H9 (cell line): ENCODE data around the gene SCN1A. TPM values are rescaled to one million over a fixed set of nuclear protein-coding genes. Genes with fewer than 3 reads are reported as not detected.

Experiments used
- DNase-seq: peaks from one replicate; pipeline ENCODE4 v3.0.0-alpha.2; 2017
- H2AFZ ChIP-seq: one replicate; pipeline ENCODE4 v1.6.1; 2013; ENCODE audit warnings: mild to moderate bottlenecking, low read length, control low read depth, moderate library complexity
- H2AK5ac ChIP-seq: 2 replicates; pipeline ENCODE4 v1.6.1; 2013; ENCODE audit warnings: low read length, control low read depth, mixed read lengths; ENCODE audit not compliant: insufficient read length
- H2BK120ac ChIP-seq: one replicate; pipeline ENCODE4 v1.6.1; 2013; ENCODE audit warnings: low read depth, mild to moderate bottlenecking, low read length, control low read depth, inconsistent platforms; ENCODE audit not compliant: poor library complexity, severe bottlenecking
- H2BK12ac ChIP-seq: 2 replicates; pipeline ENCODE4 v1.6.1; 2013; ENCODE audit warnings: low read length, control low read depth, mixed read lengths, low read depth; ENCODE audit not compliant: insufficient read length
- H2BK15ac ChIP-seq: 2 replicates; pipeline ENCODE4 v1.6.1; 2013; ENCODE audit warnings: low read depth, low read length, control low read depth
- H2BK20ac ChIP-seq: one replicate; pipeline ENCODE4 v1.6.1; 2013; ENCODE audit warnings: low read depth, mild to moderate bottlenecking, low read length, control low read depth, inconsistent platforms; ENCODE audit not compliant: poor library complexity, severe bottlenecking
- H2BK5ac ChIP-seq: 2 replicates; pipeline ENCODE4 v1.6.1; 2013; ENCODE audit warnings: low read length, control low read depth, mixed read lengths; ENCODE audit not compliant: insufficient read length
- H3K14ac ChIP-seq: 2 replicates; pipeline ENCODE4 v1.6.1; 2013; ENCODE audit warnings: low read length, control low read depth; ENCODE audit not compliant: insufficient read depth
- H3K18ac ChIP-seq: 2 replicates; pipeline ENCODE4 v1.6.1; 2013; ENCODE audit warnings: low read depth, mild to moderate bottlenecking, mixed read lengths, low read length, control low read depth; ENCODE audit not compliant: insufficient read length
- H3K23ac ChIP-seq: 2 replicates; pipeline ENCODE4 v1.6.1; 2013; ENCODE audit warnings: low read length, control low read depth, mixed read lengths, low read depth; ENCODE audit not compliant: insufficient read length
- H3K23me2 ChIP-seq: 2 replicates; pipeline ENCODE4 v1.6.1; 2013; ENCODE audit warnings: low read depth, mild to moderate bottlenecking, mixed read lengths, low read length, control low read depth; ENCODE audit not compliant: insufficient read length, poor library complexity, severe bottlenecking
- H3K27ac ChIP-seq: 2 replicates; pipeline ENCODE4 v1.5.1; 2013; ENCODE audit warnings: low read length, control low read depth, mixed read lengths, low read depth; ENCODE audit not compliant: insufficient read length
- H3K27me3 ChIP-seq: 2 replicates; pipeline ENCODE4 v1.6.1; 2013; ENCODE audit warnings: low read length, control low read depth, inconsistent platforms; ENCODE audit not compliant: insufficient read depth
- H3K4ac ChIP-seq: 2 replicates; pipeline ENCODE4 v1.6.1; 2013; ENCODE audit warnings: low read depth, mild to moderate bottlenecking, control low read depth, inconsistent platforms, low read length, moderate library complexity
- H3K4me1 ChIP-seq: 2 replicates; pipeline ENCODE4 v1.6.1; 2013; ENCODE audit warnings: low read length, control low read depth, inconsistent platforms; ENCODE audit not compliant: insufficient read depth
- H3K4me2 ChIP-seq: 2 replicates; pipeline ENCODE4 v1.6.1; 2013; ENCODE audit warnings: low read length, control low read depth, mixed read lengths; ENCODE audit not compliant: insufficient read length, insufficient read depth
- H3K56ac ChIP-seq: 2 replicates; pipeline ENCODE4 v1.6.1; 2013; ENCODE audit warnings: low read depth, mild to moderate bottlenecking, mixed read lengths, low read length, control low read depth; ENCODE audit not compliant: insufficient read length
- H3K79me1 ChIP-seq: 2 replicates; pipeline ENCODE4 v1.6.1; 2013; ENCODE audit warnings: low read depth, mild to moderate bottlenecking, moderate library complexity, low read length, control low read depth, inconsistent platforms; ENCODE audit not compliant: insufficient read depth, poor library complexity, severe bottlenecking
- H3K79me2 ChIP-seq: 2 replicates; pipeline ENCODE4 v1.6.1; 2013; ENCODE audit warnings: low read length, control low read depth, inconsistent platforms; ENCODE audit not compliant: insufficient read depth
- H3K9ac ChIP-seq: 2 replicates; pipeline ENCODE4 v1.6.1; 2013; ENCODE audit warnings: low read length, control low read depth, mixed read lengths; ENCODE audit not compliant: insufficient read length; ENCODE audit errors: extremely low read depth
- H3K9me3 ChIP-seq: one replicate; pipeline ENCODE4 v1.6.1; 2013; ENCODE audit warnings: low read depth, low read length, inconsistent platforms; ENCODE audit not compliant: control insufficient read depth
- H3T11ph ChIP-seq: one replicate; pipeline ENCODE4 v1.6.1; 2013; ENCODE audit warnings: mild to moderate bottlenecking, low read length, control low read depth, inconsistent platforms
- H4K20me1 ChIP-seq: one replicate; pipeline ENCODE4 v1.6.1; 2013; ENCODE audit not compliant: control insufficient read depth, insufficient read length, insufficient read depth
- H4K5ac ChIP-seq: 2 replicates; pipeline ENCODE4 v1.6.1; 2013; ENCODE audit warnings: low read depth, mild to moderate bottlenecking, mixed read lengths, low read length, control low read depth; ENCODE audit not compliant: insufficient read length
- H4K8ac ChIP-seq: replicated peaks from 2 replicates; pipeline ENCODE4 v1.6.1; 2013; ENCODE audit warnings: low read length, control low read depth, mixed read lengths, low read depth; ENCODE audit not compliant: insufficient read length
- H4K91ac ChIP-seq: 2 replicates; pipeline ENCODE4 v1.6.1; 2013; ENCODE audit warnings: low read depth, mild to moderate bottlenecking, moderate library complexity, mixed read lengths, low read length, control low read depth; ENCODE audit not compliant: insufficient read length
- H3K27ac Mint-ChIP-seq, 3 experiments: 2 replicates in 2 of 3; 3 replicates in 1 of 3; pipeline ENCODE4 v1.8.0; 2020 to 2021; ENCODE audit warnings: mixed read lengths in 3 of 3, mild to moderate bottlenecking in 1 of 3, moderate library complexity in 1 of 3
- H3K27me3 Mint-ChIP-seq: 2 replicates; pipeline ENCODE4 v1.8.0; 2021; ENCODE audit warnings: low read depth, mild to moderate bottlenecking, moderate library complexity, mixed read lengths
- H3K36me3 Mint-ChIP-seq, 3 experiments: 2 replicates in 2 of 3; 3 replicates in 1 of 3; pipeline ENCODE4 v1.8.0; 2020 to 2021; ENCODE audit warnings: low read depth in 3 of 3, mixed read lengths in 3 of 3; ENCODE audit not compliant: insufficient read depth in 1 of 3
- H3K4me1 Mint-ChIP-seq, 2 experiments: 2 replicates each; pipeline ENCODE4 v1.8.0; 2020; ENCODE audit warnings: mixed read lengths in 2 of 2
- H3K4me3 Mint-ChIP-seq, 2 experiments: 2 replicates in 1 of 2; 3 replicates in 1 of 2; pipeline ENCODE4 v1.8.0; 2020 to 2021; ENCODE audit warnings: mild to moderate bottlenecking in 2 of 2, mixed read lengths in 2 of 2, moderate library complexity in 1 of 2
- H3K9me3 Mint-ChIP-seq, 2 experiments: 2 replicates in 1 of 2; 3 replicates in 1 of 2; pipeline ENCODE4 v1.8.0; 2020; ENCODE audit warnings: mild to moderate bottlenecking in 2 of 2, mixed read lengths in 2 of 2, moderate library complexity in 1 of 2
- total RNA-seq: library from RNA; stranded (reverse); gene quantifications from 2 replicates; pipeline ENCODE4 v1.2.1, GENCODE V29; 2021
- TF ChIP-seq, protein P1 (sequence below): fragments of 200-600 bp; sonication (generic); conservative IDR thresholded peaks from 3 replicates; pipeline ENCODE4 v1.8.0; 2021; ENCODE audit warnings: antibody characterized with exemption, mild to moderate bottlenecking

Gene SCN1A
- total RNA-seq, 1 experiment from 2014 or later, result 0.13 TPM

DNA sequence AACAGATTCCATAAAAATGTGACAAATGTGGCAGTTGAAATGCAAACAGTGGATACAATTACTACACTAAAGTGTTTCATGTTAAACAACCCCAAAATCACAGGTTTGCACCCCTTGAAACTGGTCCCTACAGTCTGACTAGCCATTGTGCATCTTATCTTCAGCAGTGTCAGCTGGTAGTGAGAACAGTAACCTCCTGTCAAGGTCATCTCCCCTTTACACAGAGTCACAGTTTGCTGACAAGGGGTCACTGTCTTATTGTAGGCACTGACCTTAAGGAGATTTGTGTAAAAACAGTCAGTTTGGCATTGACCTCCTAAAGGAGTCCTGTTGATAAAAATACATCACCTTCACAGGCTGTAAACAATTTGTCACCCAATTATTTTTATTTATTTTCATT is 137.0 kb downstream of the SCN1A start:
- H2BK120ac ChIP-seq, result no peak overlapping the region
- no peak overlapping the region for H4K5ac ChIP-seq
- no peak overlapping the region for H3K56ac ChIP-seq
- no peak overlapping the region for H3K4me2 ChIP-seq
- no peaks in the 10 kb centered on the region for H3K79me1 ChIP-seq
- H3K9me3 ChIP-seq, result no peaks in the 10 kb centered on the region
- TF ChIP-seq, protein P1, sequence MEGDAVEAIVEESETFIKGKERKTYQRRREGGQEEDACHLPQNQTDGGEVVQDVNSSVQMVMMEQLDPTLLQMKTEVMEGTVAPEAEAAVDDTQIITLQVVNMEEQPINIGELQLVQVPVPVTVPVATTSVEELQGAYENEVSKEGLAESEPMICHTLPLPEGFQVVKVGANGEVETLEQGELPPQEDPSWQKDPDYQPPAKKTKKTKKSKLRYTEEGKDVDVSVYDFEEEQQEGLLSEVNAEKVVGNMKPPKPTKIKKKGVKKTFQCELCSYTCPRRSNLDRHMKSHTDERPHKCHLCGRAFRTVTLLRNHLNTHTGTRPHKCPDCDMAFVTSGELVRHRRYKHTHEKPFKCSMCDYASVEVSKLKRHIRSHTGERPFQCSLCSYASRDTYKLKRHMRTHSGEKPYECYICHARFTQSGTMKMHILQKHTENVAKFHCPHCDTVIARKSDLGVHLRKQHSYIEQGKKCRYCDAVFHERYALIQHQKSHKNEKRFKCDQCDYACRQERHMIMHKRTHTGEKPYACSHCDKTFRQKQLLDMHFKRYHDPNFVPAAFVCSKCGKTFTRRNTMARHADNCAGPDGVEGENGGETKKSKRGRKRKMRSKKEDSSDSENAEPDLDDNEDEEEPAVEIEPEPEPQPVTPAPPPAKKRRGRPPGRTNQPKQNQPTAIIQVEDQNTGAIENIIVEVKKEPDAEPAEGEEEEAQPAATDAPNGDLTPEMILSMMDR, result no peak
- H3T11ph ChIP-seq, result no peak overlapping the region
- 0 out of 4 replicates have a peak, but pooled peaks cover 0 to 3% of the 10 kb centered on the region in 2 experiments for H3K4me1 Mint-ChIP-seq
- no peaks in the 10 kb centered on the region for H3K9me3 Mint-ChIP-seq
- no peaks in the 10 kb centered on the region for H3K23me2 ChIP-seq
- no peak overlapping the region for H2BK20ac ChIP-seq
- H3K79me2 ChIP-seq, result no peaks in the 10 kb centered on the region
- no peak overlapping the region for H4K91ac ChIP-seq
- no peak overlapping the region for H3K4ac ChIP-seq
- no peak overlapping the region for H3K9ac ChIP-seq
- no peak overlapping the region for H4K8ac ChIP-seq
- no peaks in the 10 kb centered on the region; the same call in 1 of the 2 replicates for H3K27me3 ChIP-seq
- no peaks in the 10 kb centered on the region for H4K20me1 ChIP-seq
- no peaks in the 10 kb centered on the region for H3K27me3 Mint-ChIP-seq
- DNase-seq, result no peak
- H3K4me3 Mint-ChIP-seq, result no peak overlapping the region
- no peak overlapping the region for H3K27ac ChIP-seq
- H3K18ac ChIP-seq, result no peak overlapping the region
- H2BK15ac ChIP-seq, result no peak overlapping the region
- H3K23ac ChIP-seq, result no peak overlapping the region
- H3K36me3 Mint-ChIP-seq, result no peaks in the 10 kb centered on the region
- no peaks in the 10 kb centered on the region for H3K4me1 ChIP-seq
- H3K14ac ChIP-seq, result no peak overlapping the region
- no peak overlapping the region for H2AK5ac ChIP-seq
- no peak overlapping the region for H3K27ac Mint-ChIP-seq
- no peak overlapping the region for H2AFZ ChIP-seq
- no peak overlapping the region for H2BK5ac ChIP-seq
- H2BK12ac ChIP-seq, result no peak overlapping the region
